Parathyroid adenoma (tissue), 2 donors: ENCODE measurements around the gene PILRA.

Experiments used
- H2AFZ ChIP-seq: fragments of 300-600 bp; sonication (generic); one replicate; pipeline ENCODE4 v1.7.0; 2017; ENCODE audit warnings: antibody characterized with exemption, mild to moderate bottlenecking
- H3K27ac ChIP-seq: fragments of 300-600 bp; sonication (generic); one replicate; pipeline ENCODE4 v1.7.0; 2017
- H3K27me3 ChIP-seq: fragments of 300-600 bp; sonication (generic); one replicate; pipeline ENCODE4 v1.7.0; 2017; ENCODE audit warnings: low read length; ENCODE audit not compliant: control insufficient read depth, insufficient read depth
- H3K36me3 ChIP-seq: fragments of 300-600 bp; sonication (generic); one replicate; pipeline ENCODE4 v1.7.0; 2017; ENCODE audit warnings: low read length; ENCODE audit not compliant: control insufficient read depth, insufficient read depth
- H3K4me1 ChIP-seq: fragments of 300-600 bp; sonication (generic); one replicate; pipeline ENCODE4 v1.7.0; 2017; ENCODE audit warnings: control low read depth
- H3K4me2 ChIP-seq: fragments of 300-600 bp; sonication (generic); one replicate; pipeline ENCODE4 v1.7.0; 2017; ENCODE audit warnings: low read length
- H3K4me3 ChIP-seq: fragments of 300-600 bp; sonication (generic); one replicate; pipeline ENCODE4 v1.7.0; 2017; ENCODE audit warnings: low read depth, low read length
- H3K79me2 ChIP-seq: fragments of 300-600 bp; sonication (generic); one replicate; pipeline ENCODE4 v1.7.0; 2017; ENCODE audit warnings: control low read depth
- H3K9ac ChIP-seq: fragments of 300-600 bp; sonication (generic); one replicate; pipeline ENCODE4 v1.7.0; 2017; ENCODE audit warnings: mild to moderate bottlenecking
- H3K9me3 ChIP-seq: fragments of 300-600 bp; sonication (generic); one replicate; pipeline ENCODE4 v1.7.0; 2017; ENCODE audit warnings: low read length; ENCODE audit not compliant: control insufficient read depth
- TF ChIP-seq, protein P1 (sequence below): fragments of 300-600 bp; sonication (generic); IDR thresholded peaks from one replicate; pipeline ENCODE4 v1.7.0; 2017; ENCODE audit warnings: antibody characterized with exemption, mild to moderate bottlenecking
- donor health status: primary hyperparathyroidism.

PILRA gene

DNA sequence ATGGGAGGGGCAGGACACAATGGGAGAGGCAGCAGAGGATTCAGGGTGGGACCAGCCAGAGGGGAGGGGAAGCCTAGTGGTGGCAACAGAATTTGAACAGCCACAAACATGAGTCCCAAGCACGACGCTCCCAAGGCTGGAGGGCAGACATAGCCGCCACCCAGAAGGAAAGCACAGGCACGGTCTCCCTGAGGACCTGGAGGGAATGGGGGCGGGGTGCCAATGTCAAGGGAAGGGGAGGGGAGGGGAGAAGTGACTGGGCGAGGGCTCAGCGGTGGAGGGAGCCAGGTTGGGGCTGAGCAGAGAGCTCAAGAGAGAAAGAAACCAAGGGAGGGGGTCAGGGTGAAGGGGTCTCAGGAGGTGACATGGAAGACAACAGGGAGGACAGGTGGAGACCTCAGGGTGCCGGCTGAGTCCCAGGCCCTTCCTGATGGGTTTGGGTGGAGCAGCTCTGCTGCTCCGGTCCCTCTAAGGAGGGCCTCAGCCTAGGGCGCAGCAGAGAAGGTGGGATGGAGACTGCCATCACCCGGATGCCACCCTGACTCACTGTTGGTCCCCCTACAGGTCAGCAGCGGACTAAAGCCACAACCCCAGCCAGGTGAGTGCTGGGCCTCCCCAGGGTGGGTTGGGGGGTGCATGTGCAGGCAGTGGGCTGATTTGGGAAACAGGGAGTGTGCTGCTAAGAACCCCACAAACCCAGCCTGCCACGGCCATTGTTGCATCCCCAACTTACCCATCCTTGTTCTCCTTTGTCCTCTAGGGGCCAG, 24.2 kb downstream of the PILRA start:
- TF ChIP-seq, protein P1, sequence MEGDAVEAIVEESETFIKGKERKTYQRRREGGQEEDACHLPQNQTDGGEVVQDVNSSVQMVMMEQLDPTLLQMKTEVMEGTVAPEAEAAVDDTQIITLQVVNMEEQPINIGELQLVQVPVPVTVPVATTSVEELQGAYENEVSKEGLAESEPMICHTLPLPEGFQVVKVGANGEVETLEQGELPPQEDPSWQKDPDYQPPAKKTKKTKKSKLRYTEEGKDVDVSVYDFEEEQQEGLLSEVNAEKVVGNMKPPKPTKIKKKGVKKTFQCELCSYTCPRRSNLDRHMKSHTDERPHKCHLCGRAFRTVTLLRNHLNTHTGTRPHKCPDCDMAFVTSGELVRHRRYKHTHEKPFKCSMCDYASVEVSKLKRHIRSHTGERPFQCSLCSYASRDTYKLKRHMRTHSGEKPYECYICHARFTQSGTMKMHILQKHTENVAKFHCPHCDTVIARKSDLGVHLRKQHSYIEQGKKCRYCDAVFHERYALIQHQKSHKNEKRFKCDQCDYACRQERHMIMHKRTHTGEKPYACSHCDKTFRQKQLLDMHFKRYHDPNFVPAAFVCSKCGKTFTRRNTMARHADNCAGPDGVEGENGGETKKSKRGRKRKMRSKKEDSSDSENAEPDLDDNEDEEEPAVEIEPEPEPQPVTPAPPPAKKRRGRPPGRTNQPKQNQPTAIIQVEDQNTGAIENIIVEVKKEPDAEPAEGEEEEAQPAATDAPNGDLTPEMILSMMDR: no peak
- Histone ChIP-seq H3K4me1 (no peaks in the 10 kb centered on the region), H3K27ac (no peak overlapping the region), H3K4me2 (no peak overlapping the region), H3K9me3 (no peaks in the 10 kb centered on the region), H3K79me2 (no peaks in the 10 kb centered on the region), H3K36me3 (no peaks in the 10 kb centered on the region), H3K27me3 (no peaks in the 10 kb centered on the region), H3K4me3 (no peak overlapping the region), H2AFZ (no peak overlapping the region), H3K9ac (no peak overlapping the region)

DNA sequence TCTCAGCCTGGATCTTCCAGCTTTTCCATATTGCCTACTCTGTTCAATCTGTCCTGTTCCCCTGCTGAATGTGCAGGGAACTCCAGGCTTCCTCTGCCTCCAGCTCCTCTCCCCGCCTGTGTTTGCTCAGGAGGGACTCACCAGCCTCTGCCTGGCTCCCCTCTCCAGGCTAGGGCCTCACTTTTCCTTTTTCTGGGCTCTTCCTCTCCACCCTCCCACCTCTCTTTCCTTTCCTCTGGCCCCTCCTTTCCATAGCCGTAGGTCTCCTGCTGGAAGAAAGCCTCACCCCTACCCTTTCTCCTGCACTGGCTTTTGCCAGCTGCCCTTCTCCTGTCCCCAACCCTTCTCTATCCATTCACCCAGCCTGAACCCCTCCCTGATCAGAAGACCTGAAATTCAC, 25.0 kb downstream of the PILRA start:
- no peak overlapping the region for H3K4me2 ChIP-seq
- H3K27ac ChIP-seq: no peak overlapping the region
- H3K9ac ChIP-seq: no peak overlapping the region
- no peak overlapping the region for H3K4me3 ChIP-seq
- no peak overlapping the region for H2AFZ ChIP-seq
- no peaks in the 10 kb centered on the region for H3K79me2 ChIP-seq
- TF ChIP-seq, protein P1: no peak
- no peaks in the 10 kb centered on the region for H3K27me3 ChIP-seq
- H3K36me3 ChIP-seq: no peaks in the 10 kb centered on the region
- no peaks in the 10 kb centered on the region for H3K4me1 ChIP-seq
- H3K9me3 ChIP-seq: no peaks in the 10 kb centered on the region

DNA sequence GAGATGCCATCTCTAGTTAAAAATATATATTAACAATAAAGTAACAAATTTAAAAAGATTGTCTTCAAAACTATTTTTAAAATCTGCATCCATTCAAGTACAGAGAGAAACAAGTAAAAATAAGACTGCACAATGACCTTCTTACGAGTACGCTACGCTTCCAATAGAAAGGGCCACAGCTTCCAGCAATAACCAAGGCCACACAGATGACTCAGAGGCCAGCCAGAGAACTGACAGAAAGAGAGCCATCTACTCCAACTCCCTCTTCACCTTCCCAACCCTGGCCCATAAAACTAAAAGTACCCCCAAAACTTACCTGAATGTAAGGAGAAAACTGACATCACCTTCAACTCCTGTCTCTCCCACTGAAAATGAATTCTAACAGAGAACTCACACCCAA, 26.8 kb downstream of the PILRA start:
- H3K36me3 ChIP-seq: no peaks in the 10 kb centered on the region
- H3K4me3 ChIP-seq: no peak overlapping the region
- no peak overlapping the region for H2AFZ ChIP-seq
- no peak overlapping the region for H3K4me2 ChIP-seq
- no peaks in the 10 kb centered on the region for H3K79me2 ChIP-seq
- no peaks in the 10 kb centered on the region for H3K9me3 ChIP-seq
- no peaks in the 10 kb centered on the region for H3K27me3 ChIP-seq
- TF ChIP-seq, protein P1: no peak
- H3K9ac ChIP-seq: no peak overlapping the region
- H3K4me1 ChIP-seq: no peaks in the 10 kb centered on the region
- H3K27ac ChIP-seq: no peak overlapping the region

DNA sequence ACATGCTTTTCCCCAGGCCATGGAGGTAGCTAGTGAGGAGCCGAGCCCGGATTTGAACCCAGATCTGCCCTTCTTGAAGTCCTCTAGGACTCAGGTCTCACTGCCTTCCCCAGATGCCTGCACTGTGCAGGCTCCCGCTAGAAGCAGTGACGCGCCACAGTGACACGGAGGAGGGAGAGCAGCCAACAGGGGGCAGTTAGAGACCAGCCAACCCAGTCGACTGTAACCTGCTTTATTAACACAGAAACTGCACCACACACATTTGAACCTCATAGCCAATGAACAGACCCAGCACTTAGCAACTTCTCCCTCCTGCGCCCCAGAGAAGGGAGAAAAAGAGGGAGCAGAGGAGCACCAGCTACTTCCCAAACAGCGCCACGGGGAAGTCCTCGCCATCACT, 27.4 kb downstream of the PILRA start:
- no peak overlapping the region for H2AFZ ChIP-seq
- no peak overlapping the region for H3K4me3 ChIP-seq
- H3K9me3 ChIP-seq: no peaks in the 10 kb centered on the region
- no peaks in the 10 kb centered on the region for H3K4me1 ChIP-seq
- no peaks in the 10 kb centered on the region for H3K79me2 ChIP-seq
- H3K27ac ChIP-seq: no peak overlapping the region
- no peak overlapping the region for H3K4me2 ChIP-seq
- no peaks in the 10 kb centered on the region for H3K27me3 ChIP-seq
- H3K36me3 ChIP-seq: no peaks in the 10 kb centered on the region
- no peak overlapping the region for H3K9ac ChIP-seq
- TF ChIP-seq, protein P1: no peak

DNA sequence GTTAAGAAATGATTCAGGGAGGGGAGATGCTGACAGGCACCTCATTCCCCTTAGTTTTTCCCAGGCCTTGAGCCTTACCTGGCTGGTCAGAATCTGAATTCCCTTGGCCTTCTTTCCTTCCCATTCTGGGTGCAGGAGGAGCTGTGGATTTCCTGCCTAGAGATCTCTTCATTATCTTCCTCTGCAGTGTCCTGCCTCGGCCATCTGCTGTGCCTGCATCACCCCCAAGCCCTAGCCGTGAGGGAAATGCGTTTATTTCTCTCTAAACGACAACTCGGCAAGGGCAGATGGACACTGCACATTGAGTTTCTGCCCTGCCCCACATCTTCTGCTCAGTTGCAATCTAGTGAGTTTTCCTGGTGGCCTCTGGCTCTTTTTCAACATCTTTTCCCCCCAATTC, 28.5 kb downstream of the PILRA start:
- Histone ChIP-seq H3K27ac (no peak overlapping the region), H3K79me2 (no peaks in the 10 kb centered on the region), H3K4me1 (no peaks in the 10 kb centered on the region), H3K9ac (no peak overlapping the region), H3K4me3 (no peak overlapping the region), H3K27me3 (no peaks in the 10 kb centered on the region), H3K9me3 (no peaks in the 10 kb centered on the region), H3K36me3 (no peaks in the 10 kb centered on the region), H3K4me2 (no peak overlapping the region), H2AFZ (no peak overlapping the region)
- TF ChIP-seq, protein P1: no peak
